Loucy (cell line): Measurements from ENCODE around the gene KCNJ6.

Experiments
- CTCF ChIP-seq: fragments of 200-600 bp; sonication (generic); conservative IDR thresholded peaks from 2 replicates; pipeline ENCODE4 v1.5.1; 2014; ENCODE audit warnings: mild to moderate bottlenecking, antibody characterized with exemption, low read length
- EZH2phosphoT487 ChIP-seq: fragments of 200-600 bp; IDR thresholded peaks from 2 replicates; pipeline ENCODE4 v1.6.1; 2018; ENCODE audit warnings: antibody characterized with exemption, mild to moderate bottlenecking, moderate library complexity, borderline replicate concordance

GRCh38 chr21:37765221-37765900, 150.9 kb downstream of the KCNJ6 start:
- TF ChIP-seq CTCF (no peak), EZH2phosphoT487 (no peak)
